ENCODE data around the gene SNURF.

DNA sequence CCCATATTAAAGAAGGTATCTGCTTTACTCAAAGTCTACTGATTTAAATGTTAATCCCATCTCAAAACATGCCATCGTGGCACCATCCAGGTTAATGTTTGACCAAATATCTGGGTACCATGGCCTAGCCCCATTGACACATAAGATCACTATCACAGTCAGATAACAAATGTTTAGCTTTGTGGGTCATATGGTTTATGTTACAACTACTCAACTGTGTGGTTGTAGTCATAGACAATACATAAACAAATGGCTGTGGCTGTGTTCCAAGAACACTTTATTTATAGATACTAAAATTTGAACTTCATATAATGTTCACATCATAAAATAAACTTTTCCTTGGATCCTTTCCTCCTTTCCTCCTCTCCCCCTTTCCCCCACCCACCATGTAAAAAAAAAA lies 9.8 kb upstream of the SNURF start:
- no peak for TF ChIP-seq CTCF (IDR thresholded peaks at IDR 0.05)
- TF ChIP-seq POLR2AphosphoS5 (IDR thresholded peaks at IDR 0.05): no peak
- no peak for TF ChIP-seq POLR2A (IDR thresholded peaks at IDR 0.05)
